DND-41 (cell line): ENCODE data around the gene POLR3A.

Experiments
- CTCF ChIP-seq: IDR thresholded peaks from 2 replicates; pipeline ENCODE4 v1.5.1; 2012; ENCODE audit warnings: borderline replicate concordance, low read length, moderate library complexity, mild to moderate bottlenecking; ENCODE audit not compliant: poor library complexity, severe bottlenecking; ENCODE audit errors: extremely low read depth
- EZH2 ChIP-seq: IDR thresholded peaks from 3 replicates; pipeline ENCODE4 v1.6.1; 2012; ENCODE audit warnings: borderline replicate concordance, low read depth, mild to moderate bottlenecking, moderate library complexity, low read length, inconsistent platforms; ENCODE audit not compliant: severe bottlenecking

GRCh38 chr10:78039743-78040142 lies 10.4 kb upstream of the POLR3A start:
- TF ChIP-seq CTCF (no peak), EZH2 (no peak)
